ENCODE data around the gene PROX1. TPM values are rescaled to one million over a fixed set of nuclear protein-coding genes. Genes with fewer than 3 reads are reported as not detected.

PROX1 gene
- polyA plus RNA-seq, 1 donor (not counting 4 experiments of a cell fraction or from before 2014, with no cell fraction given): 0.20 TPM

DNA sequence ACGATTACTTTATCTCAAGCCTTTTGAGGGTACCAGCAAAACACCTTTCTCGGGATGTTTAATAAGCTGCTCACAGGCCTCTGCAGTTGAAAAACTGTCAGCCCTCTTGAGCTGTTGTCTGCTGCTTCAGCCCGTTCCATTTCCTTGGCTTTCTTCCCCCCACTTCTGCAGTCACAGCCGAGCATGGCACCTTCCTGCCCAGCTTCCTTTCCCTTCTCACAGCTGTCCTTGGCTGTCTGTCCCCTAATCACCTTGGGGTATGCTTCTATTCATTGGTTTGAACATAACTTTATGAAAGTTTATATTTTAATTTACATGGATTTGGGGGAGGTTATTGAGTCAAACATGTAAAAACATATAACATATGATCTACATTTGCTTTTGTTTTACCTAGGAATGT, 6.9 kb upstream of the PROX1 start:
- peaks cover 78% of the 10 kb centered on the region for H3K27me3 ChIP-seq (ENCODE audit: control insufficient read depth, extremely low read depth, insufficient read depth, low read length)
- no peak for TF ChIP-seq EZH2 (IDR thresholded peaks at IDR 0.05; ENCODE audit: low read length)
- no peak for TF ChIP-seq CTCF (optimal IDR thresholded peaks at IDR 0.05 in 1 of 3, IDR thresholded peaks at IDR 0.05 in 1 of 3, conservative IDR thresholded peaks at IDR 0.05 in 1 of 3; ENCODE audit: extremely low read depth in 1 of 3, insufficient read depth in 2 of 3, low read length in 3 of 3)
- H3K79me2 ChIP-seq (ENCODE audit: control insufficient read depth, insufficient read depth, low read length): no peaks in the 10 kb centered on the region
- H4K20me1 ChIP-seq (ENCODE audit: control insufficient read depth, extremely low read depth, insufficient read depth, low read length): no peaks in the 10 kb centered on the region
- H3K4me3 ChIP-seq (ENCODE audit: control insufficient read depth in 2 of 3, extremely low read depth in 1 of 3, insufficient read depth in 2 of 3, low read depth in 1 of 3, low read length in 3 of 3): no peak overlapping the region
- DNase-seq (ENCODE audit: low read depth, low spot score): no peak
- no peaks in the 10 kb centered on the region for H3K9me3 ChIP-seq (ENCODE audit: control insufficient read depth, low read depth, low read length)
- dilution Hi-C loops (cut with MboI; ENCODE audit: extremely low pct_ligation_motif_present, low sequenced_read_pairs): no loop called here
- no peak overlapping the region for H3K27ac ChIP-seq (ENCODE audit: control insufficient read depth, insufficient read depth, low read length)
- H3K4me2 ChIP-seq (ENCODE audit: control insufficient read depth, extremely low read depth, insufficient read depth, low read depth, low read length): no peak overlapping the region
- FAIRE-seq: no peak
- peaks cover 3% of the 10 kb centered on the region for H3K4me1 ChIP-seq (ENCODE audit: control insufficient read depth, extremely low read depth, insufficient read depth, low read length)
- H3K9ac ChIP-seq (ENCODE audit: control insufficient read depth, extremely low read depth, insufficient read depth, low read length): no peak overlapping the region
- no peak overlapping the region for H2AFZ ChIP-seq (ENCODE audit: control insufficient read depth, low read length)
- no peaks in the 10 kb centered on the region for H3K36me3 ChIP-seq (ENCODE audit: control insufficient read depth in 2 of 2, extremely low read depth in 1 of 2, insufficient read depth in 2 of 2, low read length in 2 of 2)
- no peaks in the 10 kb centered on the region for H3K9me1 ChIP-seq (ENCODE audit: control insufficient read depth, extremely low read depth, insufficient read depth, low read length)

DNA sequence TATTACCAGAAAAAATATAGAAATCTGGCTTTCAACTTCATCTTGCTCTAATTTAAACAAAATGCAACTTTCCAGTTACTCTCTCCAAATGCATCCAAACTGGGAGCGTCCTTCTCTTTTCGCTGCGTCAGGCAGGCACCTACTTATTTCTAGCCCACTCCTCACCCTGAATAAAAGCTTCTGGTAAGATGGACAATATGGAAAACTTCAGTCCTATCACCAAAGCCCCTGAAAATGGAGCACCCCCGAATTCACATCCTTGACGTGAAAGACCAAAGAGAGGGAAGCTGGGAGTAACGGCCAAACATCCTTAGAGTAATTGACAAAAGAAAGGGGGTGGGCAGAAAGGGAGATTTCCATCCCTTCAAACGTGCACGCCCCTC, 5.5 kb upstream of the PROX1 start:
- dilution Hi-C loops (cut with MboI; ENCODE audit: extremely low pct_ligation_motif_present, low sequenced_read_pairs): no loop called here

More for the DNA sequence above, 5.5 kb upstream of the PROX1 start:
- Histone ChIP-seq H3K9me1 (ENCODE audit: control insufficient read depth, extremely low read depth, insufficient read depth, low read length) (no peaks in the 10 kb centered on the region), H3K27ac (ENCODE audit: control insufficient read depth, insufficient read depth, low read length) (no peak overlapping the region), H3K27me3 (ENCODE audit: control insufficient read depth, extremely low read depth, insufficient read depth, low read length) (peaks cover 80% of the 10 kb centered on the region), H4K20me1 (ENCODE audit: control insufficient read depth, extremely low read depth, insufficient read depth, low read length) (no peaks in the 10 kb centered on the region), H3K79me2 (ENCODE audit: control insufficient read depth, insufficient read depth, low read length) (no peaks in the 10 kb centered on the region), H3K4me3 (ENCODE audit: control insufficient read depth in 2 of 3, extremely low read depth in 1 of 3, insufficient read depth in 2 of 3, low read depth in 1 of 3, low read length in 3 of 3) (no peak overlapping the region), H3K9ac (ENCODE audit: control insufficient read depth, extremely low read depth, insufficient read depth, low read length) (no peak overlapping the region), H3K4me1 (ENCODE audit: control insufficient read depth, extremely low read depth, insufficient read depth, low read length) (peaks cover 3% of the 10 kb centered on the region), H3K4me2 (ENCODE audit: control insufficient read depth, extremely low read depth, insufficient read depth, low read depth, low read length) (peak overlapping the region; percentile 45), H2AFZ (ENCODE audit: control insufficient read depth, low read length) (no peak overlapping the region), H3K36me3 (ENCODE audit: control insufficient read depth in 2 of 2, extremely low read depth in 1 of 2, insufficient read depth in 2 of 2, low read length in 2 of 2) (no peaks in the 10 kb centered on the region), H3K9me3 (ENCODE audit: control insufficient read depth, low read depth, low read length) (no peaks in the 10 kb centered on the region)
- DNase-seq (ENCODE audit: low read depth, low spot score) (no peak), FAIRE-seq (no peak)
- TF ChIP-seq CTCF (optimal IDR thresholded peaks at IDR 0.05 in 1 of 3, IDR thresholded peaks at IDR 0.05 in 1 of 3, conservative IDR thresholded peaks at IDR 0.05 in 1 of 3; ENCODE audit: extremely low read depth in 1 of 3, insufficient read depth in 2 of 3, low read length in 3 of 3): no peak
- no peak for TF ChIP-seq EZH2 (IDR thresholded peaks at IDR 0.05; ENCODE audit: low read length)

Data from keratinocyte (primary cell).